Thyroid gland (tissue), 4 donors: Measurements from ENCODE around the gene ADAMTS9.

Experiments used
- CTCF ChIP-seq, 6 experiments: fragments of 200-600 bp in 3 of 6; fragments of 450-650 bp in 3 of 6; sonication (generic) in 3 of 6; IDR thresholded peaks; one replicate each; pipeline ENCODE4 v1.5.1; 2016 to 2019; ENCODE audit warnings: antibody characterized with exemption in 6 of 6, mild to moderate bottlenecking in 2 of 6, inconsistent platforms in 1 of 6, moderate library complexity in 1 of 6
- POLR2A ChIP-seq, 2 donors: fragments of 450-650 bp; IDR thresholded peaks; one replicate each; pipeline ENCODE4 v1.6.1; 2017; ENCODE audit warnings: antibody characterized with exemption in 2 of 2, mild to moderate bottlenecking in 2 of 2, moderate library complexity in 1 of 2

DNA sequence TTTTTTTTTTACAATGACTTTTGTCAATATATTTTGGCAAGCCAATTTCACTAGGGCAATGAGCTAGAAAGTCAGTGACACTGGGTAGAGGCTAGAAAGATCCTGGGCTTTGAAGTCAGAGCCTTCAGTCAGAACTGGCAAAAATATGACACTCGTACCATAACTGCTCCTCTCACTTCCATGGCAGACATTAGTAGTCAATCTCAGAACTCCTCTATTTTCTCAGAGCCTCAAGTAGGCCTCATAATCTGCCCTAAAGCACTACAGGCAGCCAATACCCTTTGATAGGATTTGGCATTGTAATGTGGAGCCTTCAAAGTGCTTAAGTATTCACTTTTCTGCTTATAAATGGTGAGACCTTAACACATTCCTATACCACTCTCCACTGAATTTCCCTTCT lies 67.8 kb downstream of the ADAMTS9 start:
- TF ChIP-seq CTCF (IDR thresholded peaks at IDR 0.05) = no peak
- no peak for TF ChIP-seq POLR2A (IDR thresholded peaks at IDR 0.05)
